GM10248 (cell line): Measurements from ENCODE around the gene ENPP5.
"Not testable (repeated sequence)": the region's sequence is repeated elsewhere in the genome, so short reads cannot be mapped to it uniquely, and the experiment has no call there.

Source experiments
- CTCF ChIA-PET: fragments of 300-600 bp; sonication (Branson Sonifier 250); formaldehyde crosslinking; extraction: SDS; loops from one replicate; lab custom pipeline; 2021; ENCODE audit warnings: antibody characterized with exemption; lab: Yijun Ruan, JAX
- POLR2A ChIA-PET: fragments of 350-650 bp; sonication (Branson Sonifier 250); formaldehyde crosslinking; extraction: SDS; loops from one replicate; lab custom pipeline; 2020; ENCODE audit warnings: antibody characterized with exemption; lab: Yijun Ruan, JAX
- DNase-seq: peaks from one replicate; pipeline ENCODE4 v3.0.0; 2012; ENCODE audit errors: extremely low spot score
- TF ChIP-seq, protein P1 (sequence below): IDR thresholded peaks from 2 replicates; pipeline ENCODE4 v1.5.1; 2012; ENCODE audit warnings: mild to moderate bottlenecking, low read depth; ENCODE audit errors: extremely low read depth, missing control alignments, control extremely low read depth

Gene ENPP5

DNA sequence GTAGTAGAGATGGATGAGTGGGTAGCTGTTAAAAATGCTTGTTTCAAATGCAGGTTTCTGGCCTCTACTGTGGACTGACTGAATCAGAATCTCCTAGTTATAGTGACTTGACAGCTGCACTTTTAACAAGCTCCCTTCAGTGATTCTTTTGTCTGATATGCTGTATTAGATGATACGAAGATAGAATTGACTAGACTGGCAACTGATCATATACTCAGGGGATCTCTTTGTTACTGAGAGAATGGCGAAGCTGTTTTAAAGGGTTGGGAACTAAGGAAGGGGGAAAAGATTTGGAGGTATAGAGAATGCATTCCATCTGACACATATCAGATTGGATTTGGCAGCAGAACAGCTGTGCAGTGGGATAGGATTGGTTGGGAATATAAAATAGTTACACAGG lies 33.9 kb downstream of the ENPP5 start:
- CTCF ChIA-PET, result interaction anchor here (0.7 to 1.8 kb wide), 5 partner anchors 8 to 1661 kb away, joined by 3 to 4 read pairs (median 3); no protein-coding TSS in a partner anchor
- POLR2A ChIA-PET, result no interaction called here
- DNase-seq, result no peak
- TF ChIP-seq, protein P1, sequence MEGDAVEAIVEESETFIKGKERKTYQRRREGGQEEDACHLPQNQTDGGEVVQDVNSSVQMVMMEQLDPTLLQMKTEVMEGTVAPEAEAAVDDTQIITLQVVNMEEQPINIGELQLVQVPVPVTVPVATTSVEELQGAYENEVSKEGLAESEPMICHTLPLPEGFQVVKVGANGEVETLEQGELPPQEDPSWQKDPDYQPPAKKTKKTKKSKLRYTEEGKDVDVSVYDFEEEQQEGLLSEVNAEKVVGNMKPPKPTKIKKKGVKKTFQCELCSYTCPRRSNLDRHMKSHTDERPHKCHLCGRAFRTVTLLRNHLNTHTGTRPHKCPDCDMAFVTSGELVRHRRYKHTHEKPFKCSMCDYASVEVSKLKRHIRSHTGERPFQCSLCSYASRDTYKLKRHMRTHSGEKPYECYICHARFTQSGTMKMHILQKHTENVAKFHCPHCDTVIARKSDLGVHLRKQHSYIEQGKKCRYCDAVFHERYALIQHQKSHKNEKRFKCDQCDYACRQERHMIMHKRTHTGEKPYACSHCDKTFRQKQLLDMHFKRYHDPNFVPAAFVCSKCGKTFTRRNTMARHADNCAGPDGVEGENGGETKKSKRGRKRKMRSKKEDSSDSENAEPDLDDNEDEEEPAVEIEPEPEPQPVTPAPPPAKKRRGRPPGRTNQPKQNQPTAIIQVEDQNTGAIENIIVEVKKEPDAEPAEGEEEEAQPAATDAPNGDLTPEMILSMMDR, result no peak

DNA sequence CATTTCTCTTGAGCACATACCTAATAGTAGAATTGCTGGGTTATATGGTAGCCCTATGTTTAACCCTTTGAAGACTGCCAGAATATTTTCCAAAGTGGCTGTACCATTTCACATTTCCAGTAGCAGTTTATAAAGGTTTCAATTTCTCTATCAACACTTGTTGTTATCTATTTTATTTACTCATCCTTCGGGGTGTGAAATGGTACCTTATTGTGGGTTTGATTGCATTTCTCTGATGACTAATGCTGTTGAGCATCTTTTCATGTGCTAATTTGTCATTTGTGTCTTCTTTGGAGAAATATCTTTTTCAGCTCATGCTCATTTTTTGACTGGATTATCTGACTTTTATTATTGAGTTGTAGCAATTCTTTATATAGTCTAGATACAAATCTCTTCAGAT lies 35.6 kb downstream of the ENPP5 start:
- ChIA-PET CTCF (no interaction called here), POLR2A (no interaction called here)
- TF ChIP-seq, protein P1, result no peak
- DNase-seq, result no peak

DNA sequence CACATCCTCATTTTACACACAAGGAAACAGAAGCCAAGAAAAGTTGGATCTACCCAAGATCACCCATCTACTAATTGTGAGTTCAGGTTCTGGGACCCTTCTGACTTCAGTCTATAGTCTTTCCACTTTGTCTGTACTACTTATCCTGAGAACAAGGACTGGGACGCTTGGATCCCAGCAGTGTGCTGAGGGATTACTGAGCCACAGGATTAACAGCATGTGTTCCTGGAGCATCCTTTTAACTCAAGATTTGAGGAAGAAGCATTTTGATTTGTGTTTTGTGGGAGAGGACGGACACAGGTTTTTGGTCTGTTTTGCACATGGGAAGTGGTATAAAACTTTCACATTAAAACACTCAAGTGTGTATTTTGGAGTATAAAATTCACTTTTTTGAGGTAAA lies 36.6 kb downstream of the ENPP5 start:
- POLR2A ChIA-PET, result no interaction called here
- DNase-seq, result no peak
- CTCF ChIA-PET, result no interaction called here
- TF ChIP-seq, protein P1, result no peak

DNA sequence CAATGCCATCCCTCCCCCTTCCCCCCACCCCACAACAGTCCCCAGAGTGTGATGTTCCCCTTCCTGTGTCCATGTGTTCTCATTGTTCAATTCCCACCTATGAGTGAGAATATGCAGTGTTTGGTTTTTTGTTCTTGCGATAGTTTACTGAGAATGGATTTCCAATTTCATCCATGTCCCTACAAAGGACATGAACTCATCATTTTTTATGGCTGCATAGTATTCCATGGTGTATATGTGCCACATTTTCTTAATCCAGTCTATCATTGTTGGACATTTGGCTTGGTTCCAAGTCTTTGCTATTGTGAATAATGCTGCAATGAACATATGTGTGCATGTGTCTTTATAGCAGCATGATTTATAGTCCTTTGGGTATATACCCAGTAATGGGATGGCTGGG lies 39.5 kb downstream of the ENPP5 start:
- CTCF ChIA-PET, result interaction anchor here (2.0 kb wide), 1 partner anchor 26 kb away, joined by 5 read pairs; no protein-coding TSS in a partner anchor
- DNase-seq, POLR2A ChIA-PET: not testable (repeated sequence)

DNA sequence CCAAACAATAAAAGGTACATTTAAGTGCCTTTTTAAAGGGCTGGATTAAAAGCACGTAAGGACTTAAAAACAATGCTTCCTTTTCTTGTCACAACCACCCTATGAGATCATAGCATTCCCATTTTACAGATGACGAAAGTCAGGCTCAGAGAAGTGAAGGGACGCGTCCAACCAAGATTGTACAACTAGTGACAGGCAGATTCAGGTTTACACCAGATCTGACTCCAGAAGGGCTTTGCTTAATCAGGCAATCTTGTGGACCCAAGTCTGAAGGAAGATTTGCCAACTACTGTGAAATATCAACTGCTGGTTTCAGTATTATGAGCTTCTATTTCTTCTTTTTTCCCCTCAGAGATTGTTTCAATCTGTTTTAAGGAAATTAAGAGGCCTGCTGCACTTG lies 40.1 kb downstream of the ENPP5 start:
- ChIA-PET POLR2A (no interaction called here), CTCF (interaction anchor here (1.5 to 2.8 kb wide), 6 partner anchors 8 to 86 kb away, joined by 4 to 13 read pairs (median 7); no protein-coding TSS in a partner anchor)
- TF ChIP-seq, protein P1, result no peak
- DNase-seq, result no peak

DNA sequence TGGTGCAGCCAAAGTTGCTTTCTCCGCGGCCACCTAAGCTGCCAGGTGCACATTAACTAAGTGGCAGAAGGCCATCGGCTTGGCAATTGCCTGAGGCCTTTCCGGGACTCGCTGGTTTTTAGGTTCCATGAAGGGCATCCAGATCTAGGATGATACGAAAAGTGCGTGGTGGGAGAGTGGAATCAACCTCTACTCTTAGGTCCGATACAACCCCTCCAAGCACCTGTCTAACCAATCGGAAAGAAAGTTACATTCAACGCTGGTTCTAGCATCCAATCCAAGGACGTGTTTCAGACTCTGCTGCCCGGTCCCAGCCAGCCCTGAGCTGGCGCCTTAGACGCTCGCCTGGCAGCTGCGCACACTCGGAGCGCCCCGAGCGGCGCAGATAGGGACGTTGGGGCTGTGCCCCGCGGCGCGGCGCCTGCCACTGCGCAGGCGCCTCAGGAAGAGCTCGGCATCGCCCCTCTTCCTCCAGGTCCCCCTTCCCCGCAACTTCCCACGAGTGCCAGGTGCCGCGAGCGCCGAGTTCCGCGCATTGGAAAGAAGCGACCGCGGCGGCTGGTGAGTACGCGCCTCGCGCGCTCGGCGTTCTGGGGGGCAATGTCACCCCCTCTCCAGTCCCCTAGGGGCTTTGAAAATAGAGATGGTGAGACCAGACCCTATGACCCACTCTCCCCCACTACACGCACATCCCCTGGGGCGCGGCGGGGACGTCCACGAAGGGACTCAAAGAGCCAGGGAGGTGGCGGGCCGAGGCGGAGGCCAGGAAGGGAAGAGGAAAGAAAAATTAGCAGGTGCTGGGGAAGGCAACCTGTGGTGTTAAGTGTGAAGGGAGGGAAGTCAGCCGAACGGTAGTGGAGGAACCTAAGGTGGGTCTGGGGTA lies 40.9 kb downstream of the ENPP5 start, which contains the start of gene ENPP4:
ENPP4 (plus strand) TSS at position 361 of the 883 bp plus-strand sequence. CDS start 9,595 bp downstream, outside the sequence.
- peak; percentile 96 for DNase-seq
- ChIA-PET POLR2A (interaction anchor here (1.1 to 1.3 kb wide), 2 partner anchors 10 to 18 kb away, joined by 3 read pairs; no protein-coding TSS in a partner anchor), CTCF (interaction anchor here (1.0 to 2.8 kb wide), 14 partner anchors 9 to 266 kb away, joined by 3 to 13 read pairs (median 4); no protein-coding TSS in a partner anchor)
- TF ChIP-seq, protein P1, result no peak
